Activated T-helper 1 cell treated with Interleukin-2 at 50 U/mL for 16 hours (primary cell): ENCODE data around the gene PRH1.

Experiments
- DNase-seq: peaks from one replicate; pipeline ENCODE4 v3.0.0-alpha.2; 2020; ENCODE audit warnings: low read depth

The PRH1 gene

DNA sequence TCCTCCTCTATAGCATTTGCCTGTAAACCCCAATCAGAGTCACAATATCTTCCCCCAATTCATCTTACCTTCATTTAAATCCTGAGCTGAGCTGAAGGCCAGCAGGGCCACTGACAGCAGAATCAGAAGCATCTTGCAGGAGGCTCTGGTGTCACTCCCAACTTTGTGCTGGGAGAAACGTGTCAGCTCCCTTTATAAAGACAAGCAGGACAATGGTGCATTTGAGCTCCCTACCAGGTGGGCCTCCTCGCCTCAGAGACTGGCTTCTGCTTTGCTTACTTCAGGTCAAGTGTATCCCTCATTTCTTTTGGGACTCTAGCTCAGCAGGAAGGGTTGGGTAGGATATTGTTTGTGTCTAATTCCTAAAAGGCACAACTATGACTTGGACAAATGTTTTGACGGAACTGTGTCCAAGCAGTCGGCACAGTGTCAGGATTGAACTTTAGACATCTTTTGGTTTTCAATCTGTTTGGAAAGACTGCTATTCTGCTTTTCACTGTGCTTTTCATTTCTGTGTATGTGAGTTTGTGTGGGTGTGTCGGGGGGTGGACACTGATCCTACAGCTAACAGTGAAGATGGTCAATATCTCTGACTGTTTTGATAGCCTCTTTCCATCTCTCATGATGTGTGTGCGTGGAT, at the start of gene PRH1:
Gene PRH1, minus strand, starts transcription at position 170 of the 640 bp plus-strand sequence. Its CDS starts 38 bp downstream, at position 132.
- no peak for DNase-seq

DNA sequence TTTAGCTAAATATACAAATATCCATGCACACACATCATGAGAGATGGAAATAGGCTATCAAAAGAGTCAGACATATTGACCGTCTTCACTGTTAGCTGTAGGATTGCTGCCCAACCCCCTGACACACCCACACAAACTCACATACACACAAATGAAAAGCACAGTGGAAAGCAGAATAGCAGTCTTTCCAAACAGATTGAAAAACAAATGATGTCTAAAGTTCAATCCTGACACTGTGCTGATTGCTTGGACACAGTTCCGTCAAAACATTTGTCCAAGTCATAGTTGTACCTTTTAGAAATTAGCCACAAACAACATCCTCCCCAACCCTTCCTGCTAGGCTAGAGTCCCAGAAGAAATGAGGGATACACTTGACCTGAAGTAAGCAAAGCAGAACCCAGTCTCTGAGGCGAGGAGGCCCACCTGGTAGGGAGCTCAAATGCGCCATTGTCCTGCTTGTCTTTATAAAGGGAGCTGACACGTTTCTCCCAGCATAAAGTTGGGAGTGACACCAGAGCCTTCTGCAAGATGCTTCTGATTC, 44.8 kb upstream of the PRH1 start, which contains the start of gene PRH2:
Gene PRH2, plus strand, starts transcription at position 491 of the 541 bp plus-strand sequence. Its CDS starts 38 bp downstream, at position 529.
- DNase-seq = no peak

DNA sequence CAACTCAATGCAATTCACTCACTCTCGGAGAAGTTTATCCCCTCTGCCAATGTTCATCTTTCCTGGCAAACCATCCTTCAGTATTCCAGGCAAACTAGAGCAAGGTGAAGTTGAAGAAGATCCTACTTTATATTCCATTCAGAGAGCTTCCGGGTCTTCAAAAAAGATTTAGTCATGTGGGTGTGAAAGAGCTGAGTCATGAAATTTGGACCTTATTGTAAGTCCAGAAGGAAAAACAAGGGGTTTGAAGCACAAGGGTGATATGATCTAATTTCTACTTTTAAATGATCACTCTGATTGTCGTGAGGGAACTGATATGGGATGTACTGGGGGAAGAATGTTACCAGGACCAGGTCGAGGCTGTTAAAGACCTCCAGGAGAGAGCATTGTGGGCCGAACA, 42.2 kb upstream of the PRH1 start:
- no peak for DNase-seq

DNA sequence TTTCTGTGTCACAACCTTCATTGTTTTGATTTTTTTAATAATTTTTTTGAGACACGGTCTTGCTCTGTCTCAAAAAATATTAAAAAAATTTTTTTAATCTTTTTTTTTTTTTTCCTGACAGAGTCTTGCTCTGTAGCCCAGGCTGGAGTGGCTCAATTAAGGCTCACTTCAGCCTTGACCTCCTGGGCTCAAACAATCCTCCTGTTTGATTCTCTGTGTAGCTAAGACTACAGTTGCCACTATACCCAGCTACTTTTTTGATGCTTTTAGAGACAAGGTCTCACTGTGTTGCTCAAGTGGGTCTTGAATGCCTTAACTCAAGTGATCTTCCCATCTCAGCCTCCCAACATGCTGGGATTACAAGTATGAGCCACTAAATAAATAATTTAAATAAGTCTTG, 35.8 kb upstream of the PRH1 start:
- no peak for DNase-seq

DNA sequence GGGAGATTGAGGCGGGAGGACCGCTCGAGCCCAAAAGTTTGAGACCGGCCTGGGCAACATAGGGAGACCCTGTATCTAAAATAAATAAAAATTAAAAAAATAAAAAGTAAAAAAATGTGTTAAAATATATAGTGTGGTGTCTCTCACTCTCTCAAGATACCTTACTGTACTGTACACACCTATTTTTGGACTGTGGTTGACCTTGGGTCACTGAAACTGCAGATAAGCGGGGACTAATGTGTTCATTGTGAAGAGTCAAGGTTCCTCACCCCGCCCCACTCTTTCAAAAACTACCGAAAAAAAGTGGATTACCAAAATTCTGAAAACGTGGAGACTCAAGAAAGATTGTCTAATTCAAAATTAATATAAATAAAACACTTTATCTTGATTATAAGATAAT, 26.3 kb upstream of the PRH1 start:
- DNase-seq = no peak

DNA sequence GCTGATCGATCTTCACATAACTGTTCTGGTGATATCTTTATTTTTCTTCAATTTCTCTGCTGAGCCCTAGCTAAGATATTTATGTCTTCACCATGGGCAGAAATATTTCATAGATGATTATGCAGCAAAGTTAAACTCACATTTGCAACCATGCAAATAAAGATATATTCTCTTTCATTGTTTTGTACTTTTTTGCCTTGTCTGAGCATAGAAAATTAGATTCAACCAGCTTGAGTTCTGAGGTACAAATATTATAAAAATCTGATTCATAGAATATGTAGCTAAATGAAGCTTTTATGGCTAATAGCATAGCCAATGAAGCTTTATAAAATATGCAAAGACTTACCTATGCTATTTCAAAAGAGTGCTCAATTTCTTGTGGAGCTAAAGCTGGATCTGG, 25.4 kb upstream of the PRH1 start, which contains the start of gene TAS2R13:
Gene TAS2R13, minus strand, starts transcription at position 101 of the 400 bp plus-strand sequence. CDS start 264 bp downstream, outside the sequence.
- DNase-seq = no peak

DNA sequence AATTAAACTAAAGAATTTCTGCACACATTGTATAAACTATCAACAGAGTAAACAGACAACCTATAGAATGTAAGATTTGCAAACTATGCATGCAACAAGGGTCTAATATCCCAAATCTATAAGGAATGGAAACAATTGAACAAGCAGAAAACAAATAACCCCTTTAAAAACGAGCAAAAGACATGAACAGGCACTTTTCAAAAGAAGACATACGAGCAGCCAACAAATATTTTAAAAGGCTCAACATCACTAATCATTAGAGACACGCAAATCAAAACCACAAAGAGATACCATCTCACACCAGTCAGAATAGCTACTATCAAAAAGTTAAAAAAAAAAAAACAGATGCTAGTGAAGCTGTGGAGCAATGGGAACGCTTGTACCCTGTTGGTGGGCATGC, 20.6 kb upstream of the PRH1 start:
- DNase-seq = no peak

DNA sequence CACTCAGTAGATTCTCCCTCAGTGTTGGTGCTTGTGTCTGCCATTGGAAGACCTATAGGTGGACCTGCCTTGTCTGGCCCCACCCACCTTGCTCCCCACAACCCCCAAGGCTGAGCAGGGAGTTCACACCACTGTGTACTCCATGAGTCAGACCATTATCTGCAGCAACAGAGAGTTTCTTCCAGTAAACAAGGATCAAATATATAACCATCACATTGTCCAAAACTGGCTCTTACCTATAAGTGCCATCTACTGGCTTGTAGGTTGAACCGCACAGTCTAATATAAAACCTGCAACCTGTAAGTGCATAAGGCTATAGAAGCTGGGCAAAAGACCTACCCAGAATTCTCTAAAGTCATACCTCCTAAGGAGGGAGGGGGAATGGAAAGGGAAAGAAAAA, 17.4 kb upstream of the PRH1 start:
- DNase-seq = no peak

DNA sequence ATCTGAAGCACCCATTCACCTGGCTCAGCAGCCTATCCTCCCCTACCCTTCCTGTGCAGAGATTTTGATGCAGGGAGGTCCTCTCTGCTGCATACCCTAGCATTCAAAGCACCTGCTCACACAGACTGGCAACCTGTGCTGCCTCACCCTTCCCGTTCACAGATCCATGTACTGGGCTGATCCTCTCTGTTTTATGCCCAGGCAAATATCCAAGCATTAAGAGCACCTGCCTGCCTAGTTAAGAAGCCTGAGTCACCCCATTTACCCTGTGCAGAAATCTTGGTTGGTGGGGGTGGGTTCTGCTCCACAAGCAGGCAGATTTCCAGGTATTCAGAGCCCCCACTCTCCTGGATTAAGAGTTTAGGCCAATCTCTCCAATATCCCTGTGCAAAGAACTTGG, 16.9 kb upstream of the PRH1 start:
- no peak for DNase-seq

DNA sequence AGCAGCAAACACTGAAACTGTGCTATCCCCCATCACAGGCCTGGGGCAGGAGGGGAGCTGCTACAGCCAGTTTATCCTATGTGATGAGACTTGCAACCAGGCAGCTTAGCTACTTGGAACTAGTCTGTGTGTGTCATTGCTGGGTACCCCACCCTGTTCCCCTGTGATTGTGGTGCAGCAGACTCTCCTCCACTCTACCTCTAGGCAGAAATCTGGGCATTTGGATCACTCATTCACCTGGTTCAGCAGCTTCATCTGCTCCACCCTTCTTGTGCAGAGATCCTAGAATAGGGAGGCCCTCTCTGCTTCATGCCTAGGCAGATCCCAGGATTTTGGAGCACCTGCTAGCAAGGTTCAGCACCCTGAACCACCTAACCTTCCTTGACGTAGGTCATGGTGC, 16.5 kb upstream of the PRH1 start:
- no peak for DNase-seq

DNA sequence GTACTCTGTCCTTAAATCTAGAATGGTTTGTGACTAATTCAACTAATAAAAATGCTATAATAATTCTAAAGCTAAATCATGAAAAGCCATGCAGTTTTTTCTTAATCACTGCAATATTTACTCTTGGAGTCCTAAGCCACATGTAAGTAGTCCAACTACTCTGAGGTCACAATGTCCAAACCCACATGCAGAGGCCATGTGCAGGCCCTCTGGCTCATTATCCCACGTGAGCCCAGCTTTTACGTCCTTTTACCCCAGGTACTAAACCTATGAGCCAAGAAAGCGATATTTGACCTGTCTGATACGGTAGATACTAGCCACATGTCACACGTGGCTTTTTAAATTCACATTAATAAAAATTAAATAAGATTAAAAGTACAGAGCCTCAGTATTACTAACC, 12.8 kb upstream of the PRH1 start:
- DNase-seq = no peak

DNA sequence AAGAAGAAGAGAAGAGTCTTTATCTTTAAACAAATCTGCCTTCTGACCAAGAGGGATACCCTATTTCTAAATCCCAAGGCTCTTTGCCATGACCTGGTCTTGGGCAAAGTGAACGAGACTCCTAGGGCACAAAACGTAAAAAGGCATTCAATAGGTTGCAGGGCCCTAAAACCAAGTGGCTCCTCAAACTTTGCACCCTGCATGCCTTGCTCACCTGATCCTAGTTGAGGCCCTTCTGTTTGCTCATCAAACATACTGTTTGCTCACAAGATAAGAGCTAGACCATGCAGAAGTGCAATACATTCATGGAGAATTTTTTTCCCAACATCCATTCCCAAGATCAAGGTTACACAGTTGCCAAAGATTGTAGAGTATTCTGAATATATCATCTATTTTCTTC, 7.9 kb upstream of the PRH1 start:
- no peak for DNase-seq

DNA sequence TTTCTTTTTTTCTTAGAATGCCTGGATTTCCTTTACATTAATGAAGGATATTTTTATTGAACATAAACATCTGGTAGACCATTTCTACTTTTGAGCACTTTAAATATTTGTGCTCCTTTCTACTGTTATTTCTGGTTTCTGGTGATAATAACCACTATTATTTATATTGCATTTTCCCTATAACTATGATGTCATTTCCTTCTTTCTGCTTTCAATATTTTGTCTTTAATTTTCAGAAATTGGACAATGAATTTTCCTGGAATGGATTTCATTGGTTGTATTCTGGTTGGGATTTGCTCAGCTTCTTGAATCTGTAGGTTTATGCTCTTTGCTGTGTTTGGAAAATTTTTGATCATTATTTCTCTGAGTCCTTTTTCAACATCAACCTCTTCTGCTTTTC, 5.2 kb upstream of the PRH1 start:
- DNase-seq = no peak

DNA sequence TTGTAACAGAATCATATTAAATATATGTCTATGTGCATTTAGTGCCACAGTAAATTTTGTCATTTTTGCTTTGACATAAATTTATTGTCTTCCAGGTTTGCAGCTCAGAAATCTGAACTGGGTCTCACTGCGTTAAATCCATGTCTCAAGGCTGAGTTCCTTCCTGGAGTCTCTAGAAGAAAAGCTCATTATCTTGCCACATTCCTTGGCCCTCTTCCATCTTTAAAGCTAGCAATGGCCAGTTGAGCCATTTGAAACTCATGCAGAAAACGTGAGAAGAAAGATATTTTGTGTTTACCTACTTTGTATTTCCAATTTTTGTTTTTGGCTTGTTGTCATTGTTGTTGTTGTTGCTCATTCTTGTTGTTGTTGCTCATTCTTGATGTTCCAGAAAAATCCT, 10.7 kb downstream of the PRH1 start:
- DNase-seq = no peak

DNA sequence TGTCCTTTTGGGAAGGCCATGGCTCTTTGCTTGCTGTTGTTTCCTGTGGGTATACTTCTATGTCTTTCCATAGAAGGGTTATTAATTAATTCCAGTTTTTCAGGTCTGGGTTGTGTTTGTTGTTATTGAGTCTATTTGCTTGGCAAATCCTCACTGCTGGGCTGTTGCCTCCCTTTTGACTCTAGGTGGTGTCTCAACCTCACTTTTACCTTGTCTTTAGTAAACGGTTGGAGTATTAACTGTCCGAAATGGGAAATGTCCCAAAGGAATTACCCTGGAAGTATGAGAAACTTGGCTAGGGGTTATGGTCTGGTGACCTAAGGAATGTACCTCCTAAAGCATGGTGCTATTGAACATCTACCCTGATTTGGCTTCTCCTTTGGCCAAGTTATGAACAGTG, 16.7 kb downstream of the PRH1 start:
- no peak for DNase-seq

DNA sequence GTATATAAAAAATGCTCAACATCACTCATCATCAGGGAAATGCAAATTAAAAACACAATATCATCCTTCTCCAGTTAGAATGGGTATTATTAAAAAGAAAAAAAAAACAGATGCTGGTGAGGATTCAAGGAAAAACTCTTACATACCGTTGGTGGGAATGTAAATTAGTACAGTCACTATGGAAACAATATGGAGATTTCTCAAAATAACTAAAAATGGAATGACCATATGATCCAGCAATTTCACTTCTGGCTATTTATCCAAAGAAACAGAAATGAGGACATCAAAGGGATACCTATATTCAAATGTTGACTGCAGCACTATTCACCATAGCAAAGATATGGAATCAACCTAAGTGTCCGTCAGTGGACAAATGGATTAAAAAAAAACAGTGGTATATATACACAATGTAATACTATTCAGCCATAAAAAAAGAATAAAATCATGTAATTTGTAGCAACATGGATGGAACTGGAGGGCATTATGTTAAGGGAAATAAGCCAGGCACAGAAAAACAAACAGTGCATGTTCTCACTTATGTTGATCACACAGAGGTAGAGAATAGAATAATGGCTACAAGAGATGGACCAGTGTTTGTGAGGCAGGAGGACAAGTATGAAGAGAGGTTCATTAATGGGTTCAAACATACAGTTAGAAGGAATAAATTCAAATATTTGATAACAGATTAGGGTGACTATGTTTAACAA, 20.4 kb downstream of the PRH1 start:
- no peak for DNase-seq

DNA sequence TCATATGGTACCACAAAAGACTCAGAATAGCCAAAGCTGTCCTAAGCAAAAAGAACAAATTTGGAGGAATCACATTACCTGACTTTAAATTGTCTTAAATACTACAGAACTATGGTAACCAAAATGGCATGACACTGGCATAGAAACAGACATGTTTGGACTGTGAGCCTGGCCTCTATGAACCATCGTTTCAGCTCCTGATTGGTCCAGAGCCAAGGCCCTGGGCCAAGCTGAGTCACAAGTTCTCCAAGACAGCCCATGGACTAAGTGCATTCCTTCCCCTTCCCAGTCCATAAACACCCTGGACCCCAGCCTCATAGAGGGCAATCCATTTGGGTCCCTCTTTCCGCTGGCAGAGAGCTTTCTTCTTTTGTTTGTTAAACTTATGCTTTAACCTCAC, 22.7 kb downstream of the PRH1 start:
- DNase-seq = no peak

DNA sequence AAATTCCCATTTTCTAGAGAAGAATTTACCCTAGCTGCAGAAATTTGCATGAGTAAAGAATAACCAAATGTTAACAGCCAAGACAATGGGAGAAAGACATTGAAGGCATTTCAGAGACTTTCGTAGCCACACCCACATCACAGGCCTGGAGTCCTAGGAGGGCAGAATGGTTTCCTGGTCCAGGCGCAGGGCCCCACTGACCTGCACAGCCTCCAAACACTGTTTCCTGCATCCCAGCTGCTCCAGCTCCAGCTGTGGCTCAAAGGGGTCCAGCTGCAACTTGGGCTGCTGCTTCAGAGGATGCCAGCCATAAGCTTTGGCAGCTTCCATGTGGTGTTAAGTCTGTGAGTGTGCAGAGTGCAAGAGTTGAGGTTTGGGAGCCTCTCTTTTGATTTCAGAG, 28.2 kb downstream of the PRH1 start:
- DNase-seq = no peak

DNA sequence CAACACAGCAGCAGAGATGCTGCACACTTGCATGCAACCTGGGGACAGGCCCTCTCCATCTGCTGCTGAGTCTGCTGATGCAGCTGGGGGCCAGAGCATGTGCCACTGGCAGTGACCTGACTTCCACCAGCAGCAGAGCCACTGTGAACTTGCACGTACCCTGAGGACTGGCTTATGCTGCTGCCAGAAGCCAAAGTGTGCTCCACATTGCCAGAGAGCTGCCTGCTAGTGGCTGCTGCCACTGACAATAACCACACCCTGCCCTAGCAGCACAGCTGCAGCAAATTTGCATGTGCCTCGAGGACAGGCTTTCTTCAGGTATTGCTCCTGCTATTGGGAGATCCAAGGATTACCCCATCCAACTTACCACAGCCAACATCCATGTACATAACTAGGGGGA, 30.3 kb downstream of the PRH1 start:
- DNase-seq = no peak

DNA sequence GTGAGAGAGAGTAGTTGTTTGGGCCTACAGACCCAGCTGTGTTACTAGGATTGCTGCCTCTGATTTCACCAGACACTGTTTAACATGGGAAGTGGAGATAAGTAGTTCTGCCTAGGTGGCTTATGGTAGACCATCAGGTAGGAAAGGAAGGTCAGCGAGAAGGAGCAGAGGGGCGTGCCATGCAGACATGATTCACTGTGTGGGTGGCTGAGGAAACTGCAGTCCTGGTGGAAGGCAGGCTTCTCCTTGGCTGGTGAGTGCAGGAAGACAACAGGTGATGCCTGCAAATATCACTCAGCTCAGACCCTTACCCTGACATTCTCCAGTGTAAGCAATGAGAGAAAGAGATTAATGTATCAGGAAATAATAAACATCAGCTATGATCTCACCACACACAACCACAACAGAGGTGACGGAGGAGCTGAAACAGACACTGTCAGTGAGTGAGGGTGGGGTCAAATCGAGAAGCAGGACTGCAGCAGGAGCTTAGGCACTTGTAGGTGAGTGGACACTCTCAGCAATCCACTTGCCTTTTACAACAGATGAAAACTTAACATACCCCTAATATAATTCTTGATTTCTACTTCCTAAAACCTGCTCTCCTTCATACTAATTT, 32.7 kb downstream of the PRH1 start:
- DNase-seq = no peak

DNA sequence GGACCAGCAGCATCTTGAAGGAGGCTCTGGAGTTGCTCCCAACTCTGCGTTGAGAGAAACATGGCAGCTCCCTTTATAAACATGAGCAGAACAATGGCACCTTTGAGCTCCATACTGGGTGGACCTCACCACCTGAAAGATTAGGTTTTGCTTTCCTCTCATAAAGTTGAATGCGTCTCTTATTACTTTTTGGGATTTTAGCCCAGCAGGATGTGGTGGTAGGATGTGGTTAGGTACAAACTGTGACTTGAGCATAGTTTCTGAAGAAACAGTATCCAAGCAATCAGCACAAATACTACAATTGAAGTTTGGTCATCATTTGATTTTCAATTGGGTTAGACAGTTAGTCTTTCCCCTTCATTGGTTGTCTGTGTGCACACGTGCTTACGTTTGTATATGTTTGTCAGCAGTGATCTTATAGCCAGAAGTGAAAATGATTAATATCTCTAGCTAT, 34.6 kb downstream of the PRH1 start, which contains the start of gene PRR4:
Gene PRR4, minus strand, starts transcription at position 51 of the 454 bp plus-strand sequence. Its CDS starts 38 bp downstream, at position 13.
- no peak for DNase-seq

DNA sequence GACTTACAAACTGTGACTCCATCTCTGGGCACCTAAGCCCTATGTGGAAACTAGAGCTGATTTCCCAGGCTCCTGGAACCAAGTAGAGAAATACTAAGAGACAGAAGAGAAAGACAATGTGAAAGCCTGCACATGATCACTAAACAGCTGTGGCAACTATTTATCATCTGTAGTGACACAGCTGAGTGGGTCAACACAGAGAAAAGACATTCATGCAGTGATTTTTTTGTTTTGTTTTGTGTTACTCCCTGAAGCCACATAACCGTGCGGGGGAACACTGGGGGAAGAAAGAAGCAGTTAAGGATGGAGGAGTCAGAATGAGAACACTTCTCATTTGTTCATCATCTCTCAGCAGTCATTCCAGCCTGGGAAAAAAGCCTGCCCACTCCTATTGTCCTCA, 36.3 kb downstream of the PRH1 start:
- DNase-seq = no peak

DNA sequence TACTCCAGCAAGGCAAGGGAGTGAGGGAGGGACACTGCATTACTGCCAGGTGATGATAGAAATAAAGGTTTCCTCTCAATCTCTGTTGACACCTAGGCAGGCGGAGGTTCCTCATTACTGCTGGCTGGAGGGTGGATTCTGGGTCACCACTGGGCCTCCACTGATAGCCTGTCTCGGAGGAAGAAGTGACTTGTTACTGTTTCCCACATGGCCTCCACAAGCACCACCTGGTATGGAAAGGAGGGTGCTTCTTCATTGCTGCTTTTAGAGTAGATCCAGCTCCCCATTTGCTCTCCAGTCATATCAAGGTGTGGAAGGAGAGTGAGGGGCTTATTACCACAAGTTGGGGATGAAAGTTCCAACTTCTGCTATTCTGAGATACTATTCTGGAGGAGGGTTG, 41.2 kb downstream of the PRH1 start:
- no peak for DNase-seq
